ENCODE results near the gene CHRNA3. TPM values are rescaled to one million over a fixed set of nuclear protein-coding genes. Genes with fewer than 3 reads are reported as not detected.

Gene CHRNA3
- polyA plus RNA-seq, 1 of the 3 experiments (the other 2 are of a cell fraction), result 2.3 TPM

- Histone ChIP-seq H3K9ac (no peak overlapping the region), H3K36me3 (replicated peaks in 1 of 2; ENCODE audit: control insufficient read depth in 1 of 2, insufficient read depth in 2 of 2, low read length in 1 of 2) (no peaks in the 10 kb centered on the region), H3K27me3 (ENCODE audit: insufficient read depth) (no peaks in the 10 kb centered on the region), H3K27ac (ENCODE audit: low read depth in 2 of 2, low read length in 1 of 2) (no peak overlapping the region), H3K4me1 (ENCODE audit: control insufficient read depth in 1 of 2, insufficient read depth in 2 of 2, low read depth in 1 of 2, low read length in 1 of 2) (peaks cover 0 to 2% of the 10 kb centered on the region in 2 experiments; a peak in 2 of 4 replicates), H3K9me3 (no peaks in the 10 kb centered on the region), H3K4me2 (no peak overlapping the region), H3K9me2 (no peaks in the 10 kb centered on the region), H3F3A (replicated peaks; ENCODE audit: insufficient read depth) (peaks cover 3% of the 10 kb centered on the region), H2AFZ (ENCODE audit: low read depth) (no peak overlapping the region), H3K79me2 (ENCODE audit: insufficient read depth) (peaks cover 19% of the 10 kb centered on the region), H4K20me1 (ENCODE audit: insufficient read depth) (no peaks in the 10 kb centered on the region), H3K4me3 (ENCODE audit: low read depth in 2 of 2, low read length in 1 of 2) (no peak overlapping the region)
- CTCF ChIA-PET, result no interaction called here
- DNase-seq, result no peak
- TF ChIP-seq NRF1 (IDR thresholded peaks at IDR 0.05; ENCODE audit: low read depth, low read length) (no peak), IRF3 (IDR thresholded peaks at IDR 0.05; ENCODE audit: low read depth, low read length) (no peak), PBX3 (IDR thresholded peaks at IDR 0.05) (no peak), FOXM1 (IDR thresholded peaks at IDR 0.05; ENCODE audit: low read depth) (no peak), MEF2A (IDR thresholded peaks at IDR 0.05; ENCODE audit: borderline replicate concordance, low read depth) (no peak), TCF12 (IDR thresholded peaks at IDR 0.05) (no peak), SIN3A (IDR thresholded peaks at IDR 0.05; ENCODE audit: borderline replicate concordance, low read depth, low read length) (no peak), ZBTB33 (IDR thresholded peaks at IDR 0.05; ENCODE audit: borderline replicate concordance, low read depth) (no peak), EZH2phosphoT487 (IDR thresholded peaks at IDR 0.05; ENCODE audit: borderline replicate concordance, low read depth) (no peak)
- WGBS (ENCODE audit: low lambda C conversion rate), result 73% methylated on average over 4 of the region's 4 CpGs
- POLR2A ChIA-PET, result no interaction called here
These were observed 47.4 kb downstream of the CHRNA3 start for GRCh38 chr15:78573416-78573815.

- Histone ChIP-seq H3K79me2 (ENCODE audit: insufficient read depth) (peaks cover 23% of the 10 kb centered on the region), H3K4me1 (ENCODE audit: control insufficient read depth in 1 of 2, insufficient read depth in 2 of 2, low read depth in 1 of 2, low read length in 1 of 2) (peaks cover 0 to 7% of the 10 kb centered on the region in 2 experiments; a peak in 2 of 4 replicates), H2AFZ (ENCODE audit: low read depth) (no peak overlapping the region), H3K9me3 (no peaks in the 10 kb centered on the region), H3K4me3 (ENCODE audit: low read depth in 2 of 2, low read length in 1 of 2) (no peak overlapping the region), H3K9me2 (no peaks in the 10 kb centered on the region), H3K36me3 (replicated peaks in 1 of 2; ENCODE audit: control insufficient read depth in 1 of 2, insufficient read depth in 2 of 2, low read length in 1 of 2) (no peaks in the 10 kb centered on the region), H3F3A (replicated peaks; ENCODE audit: insufficient read depth) (peaks cover 6% of the 10 kb centered on the region), H3K9ac (no peak overlapping the region), H3K27ac (ENCODE audit: low read depth in 2 of 2, low read length in 1 of 2) (no peak overlapping the region), H3K27me3 (ENCODE audit: insufficient read depth) (no peaks in the 10 kb centered on the region), H3K4me2 (no peak overlapping the region), H4K20me1 (ENCODE audit: insufficient read depth) (no peaks in the 10 kb centered on the region)
- WGBS (ENCODE audit: low lambda C conversion rate), result 95% methylated on average over 4 of the region's 4 CpGs
- ChIA-PET CTCF (interaction anchor here (0.9 kb wide), 1 partner anchor 9 kb away, joined by 5 read pairs; no protein-coding TSS in a partner anchor), POLR2A (no interaction called here)
- TF ChIP-seq FOSL2 (IDR thresholded peaks at IDR 0.05; ENCODE audit: borderline replicate concordance, low read depth) (no peak), RFX5 (IDR thresholded peaks at IDR 0.05; ENCODE audit: low read length) (no peak), GATA2 (CRISPR knock-in tag; IDR thresholded peaks at IDR 0.05) (no peak), NRF1 (IDR thresholded peaks at IDR 0.05; ENCODE audit: low read depth, low read length) (no peak), MEF2A (IDR thresholded peaks at IDR 0.05; ENCODE audit: borderline replicate concordance, low read depth) (no peak), TAF1 (IDR thresholded peaks at IDR 0.05; ENCODE audit: borderline replicate concordance, low read depth, low read length) (no peak), EZH2phosphoT487 (IDR thresholded peaks at IDR 0.05; ENCODE audit: borderline replicate concordance, low read depth) (no peak), ZBTB33 (IDR thresholded peaks at IDR 0.05; ENCODE audit: borderline replicate concordance, low read depth) (no peak), MXI1 (IDR thresholded peaks at IDR 0.05; ENCODE audit: low read depth, low read length) (no peak), TCF12 (IDR thresholded peaks at IDR 0.05) (no peak), SMC3 (IDR thresholded peaks at IDR 0.05; ENCODE audit: low read depth, low read length) (no peak), RXRA (IDR thresholded peaks at IDR 0.05; ENCODE audit: borderline replicate concordance, low read depth) (no peak), CHD2 (IDR thresholded peaks at IDR 0.05; ENCODE audit: low read length, partially characterized antibody) (no peak), JUND (IDR thresholded peaks at IDR 0.05) (no peak), FOXJ3 (CRISPR knock-in tag; IDR thresholded peaks at IDR 0.05) (no peak)
- no peak for DNase-seq
These were observed 49.4 kb downstream of the CHRNA3 start for GRCh38 chr15:78571382-78571781.
